Epidermal melanocyte (primary cell): ENCODE measurements around the gene DNAJC4.

Experiments used
- DNase-seq: peaks from one replicate; pipeline ENCODE4 v3.0.0; 2011; ENCODE audit warnings: low spot score; ENCODE audit not compliant: insufficient read length

DNAJC4 gene

GRCh38 chr11:64275841-64276240, 45.5 kb downstream of the DNAJC4 start:
- DNase-seq: no peak

DNA sequence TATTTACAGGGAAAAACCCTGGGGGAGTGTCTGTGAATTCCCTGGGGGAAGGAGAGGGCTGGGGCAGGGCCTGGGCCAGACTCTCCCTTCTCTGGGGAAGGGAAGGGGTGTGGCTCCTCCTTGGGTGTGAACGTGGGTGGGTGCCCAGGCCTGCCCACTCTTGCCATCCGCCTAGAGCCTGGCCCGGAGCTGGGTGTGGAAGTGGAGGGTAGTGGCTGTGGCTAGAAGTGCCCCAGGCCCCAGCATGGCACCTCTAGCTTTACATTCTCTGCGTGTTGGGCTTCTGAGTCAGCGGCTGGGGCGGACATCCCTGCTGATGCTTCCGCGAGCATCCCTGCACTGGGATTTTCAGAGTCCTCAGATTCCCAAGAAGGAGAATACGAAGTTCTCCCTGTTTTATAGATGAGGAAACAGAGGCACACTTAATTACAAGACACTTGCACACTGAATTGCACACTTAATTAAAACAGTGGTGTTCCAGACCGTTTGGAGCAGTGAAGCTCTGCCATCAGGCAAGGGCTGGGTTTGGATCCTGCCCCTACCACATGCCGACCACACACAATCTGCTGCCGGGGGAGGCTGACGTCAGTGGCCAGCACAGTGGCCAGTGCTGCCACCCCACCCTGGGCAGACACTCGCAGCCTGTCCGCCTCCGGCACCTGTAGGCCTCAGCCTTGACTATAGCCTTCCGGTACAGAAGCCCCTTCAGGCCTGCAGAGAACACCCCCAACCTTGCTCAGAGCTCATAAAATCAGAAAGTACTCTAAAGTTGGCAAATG, 46.5 kb downstream of the DNAJC4 start:
- no peak for DNase-seq

DNA sequence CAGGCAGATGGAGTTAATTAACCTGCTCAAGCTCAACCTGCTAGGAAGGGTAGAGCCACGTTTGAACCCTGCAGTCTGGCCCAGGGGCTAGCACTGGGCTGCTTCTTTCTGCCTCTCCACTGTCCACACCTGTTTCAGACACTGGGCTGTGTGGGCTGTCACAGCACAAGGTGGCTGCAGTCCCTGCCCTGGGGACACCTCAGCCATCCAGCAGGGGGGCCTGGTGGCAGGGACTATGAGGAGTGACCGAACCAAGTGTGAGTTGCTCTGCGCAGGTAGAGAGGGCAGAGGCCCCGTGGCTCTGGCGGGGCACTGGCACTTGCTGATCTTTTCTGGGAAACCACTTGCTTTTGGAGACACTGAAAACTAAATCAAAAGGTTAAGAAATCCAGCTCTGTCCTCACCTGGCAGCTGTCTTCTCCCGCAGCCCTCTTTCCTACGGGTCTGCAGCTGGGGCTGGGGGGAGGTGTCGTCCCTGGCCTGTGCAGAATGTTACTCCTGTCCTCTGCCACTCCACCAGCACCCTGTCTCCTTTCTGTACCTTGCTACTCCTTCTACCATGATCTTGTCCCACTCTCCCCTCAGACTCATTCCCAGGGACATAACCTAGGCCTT, 48.3 kb downstream of the DNAJC4 start:
- no peak for DNase-seq

DNA sequence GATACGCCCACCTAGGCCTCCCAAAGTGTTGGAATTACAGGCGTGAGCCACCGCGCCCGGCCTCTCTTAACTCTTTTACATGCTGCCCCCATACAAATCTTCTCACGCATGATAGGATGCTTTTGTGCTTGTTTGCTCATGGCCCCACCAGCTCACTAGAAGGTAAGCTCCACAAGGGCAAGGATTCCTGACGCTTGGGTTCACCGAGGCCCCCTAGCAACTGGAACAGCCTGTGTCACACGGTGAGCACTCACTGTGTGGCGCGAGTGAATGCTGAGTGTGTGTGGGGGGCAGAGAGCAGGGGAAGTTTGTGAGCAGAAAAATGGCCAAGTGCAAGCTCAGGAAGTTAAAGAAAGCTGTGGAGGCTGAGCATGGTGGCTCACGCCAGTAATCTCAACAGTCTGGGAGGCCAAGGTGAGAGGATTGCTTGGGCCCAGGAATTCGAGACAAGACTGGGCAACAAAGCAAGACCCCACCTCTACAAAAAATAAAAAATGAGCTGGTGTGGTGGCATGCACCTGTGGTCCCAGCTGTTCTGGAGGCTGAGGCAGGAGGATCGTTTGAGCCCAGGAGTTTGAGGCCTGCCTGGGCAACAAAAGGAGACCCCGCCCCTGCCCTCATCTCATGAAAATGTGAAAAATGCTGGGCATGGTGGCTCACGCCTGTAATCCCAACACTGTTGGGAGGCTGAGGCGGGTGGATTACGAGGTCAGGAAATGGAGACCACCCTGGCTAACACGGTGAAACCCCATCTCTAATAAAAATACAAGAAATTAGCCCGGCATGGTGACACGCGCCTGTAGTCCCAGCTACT, 51.8 kb downstream of the DNAJC4 start:
- DNase-seq: no peak

GRCh38 chr11:64283092-64283491, 52.7 kb downstream of the DNAJC4 start:
- no peak for DNase-seq
